ENCODE results near the gene NANP. TPM values are rescaled to one million over a fixed set of nuclear protein-coding genes. Genes with fewer than 3 reads are reported as not detected.

Gene NANP
- total and polyA plus RNA-seq, 2 of the 13 experiments (the other 11 are each of a cell fraction or from before 2014, with no cell fraction given): 8.9 to 21.5 TPM

- TF ChIP-seq ZNF737 (CRISPR knock-in tag; IDR thresholded peaks at IDR 0.05; ENCODE audit: borderline replicate concordance) (peak; percentile 82; the same call in 1 of the 2 replicates), BCL6 (CRISPR knock-in tag; IDR thresholded peaks at IDR 0.05) (no peak; the same call in 1 of the 2 replicates), NR2F1 (CRISPR knock-in tag; IDR thresholded peaks at IDR 0.05) (peak; percentile 10 to 54; a peak in 1 of 4 replicates), KDM1A (CRISPR knock-in tag; IDR thresholded peaks at IDR 0.05) (no peak), JUN (CRISPR knock-in tag; IDR thresholded peaks at IDR 0.05) (0 out of 2 replicates have a peak, but pooled peaks have one; percentile 33), ZNF891 (CRISPR knock-in tag; IDR thresholded peaks at IDR 0.05) (peak; percentile 96), REL (CRISPR knock-in tag; conservative IDR thresholded peaks at IDR 0.05) (peak; percentile 92), ZNF44 (CRISPR knock-in tag; IDR thresholded peaks at IDR 0.05) (0 out of 2 replicates have a peak, but pooled peaks have one; percentile 32), HCFC1 (IDR thresholded peaks at IDR 0.05; ENCODE audit: low read depth, low read length) (no peak), ZBTB2 (CRISPR knock-in tag; IDR thresholded peaks at IDR 0.05; ENCODE audit: low read depth) (no peak), ZNF781 (CRISPR knock-in tag; IDR thresholded peaks at IDR 0.05; ENCODE audit: borderline replicate concordance, not compliant biosample characterization) (peak; percentile 57), ZNF10 (CRISPR knock-in tag; IDR thresholded peaks at IDR 0.05; ENCODE audit: borderline replicate concordance, low read depth) (peak; percentile 87; the same call in 1 of the 2 replicates), POLR2AphosphoS5 (IDR thresholded peaks at IDR 0.05; ENCODE audit: low read depth, low read length) (peak; percentile 11; the same call in 1 of the 2 replicates), BATF2 (CRISPR knock-in tag; IDR thresholded peaks at IDR 0.05) (peak; percentile 46), ZFYVE20 (CRISPR knock-in tag; IDR thresholded peaks at IDR 0.05; ENCODE audit: borderline replicate concordance, low read depth) (0 out of 2 replicates have a peak, but pooled peaks have one; percentile 19), ZNF574 (CRISPR knock-in tag; IDR thresholded peaks at IDR 0.05) (no peak), DMTF1 (CRISPR knock-in tag; IDR thresholded peaks at IDR 0.05) (no peak), TRIM22 (IDR thresholded peaks at IDR 0.05) (no peak), ZNF501 (CRISPR knock-in tag; IDR thresholded peaks at IDR 0.05) (no peak; the same call in 1 of the 2 replicates), ZNF234 (CRISPR knock-in tag; conservative IDR thresholded peaks at IDR 0.05) (peak; percentile 88; the same call in 1 of the 2 replicates)
Observed at GRCh38 chr20:25623225-25623735, 534 bp downstream of the NANP start (continued).

Measured in HepG2 (cell line).